ACHN (cell line): ENCODE results near the gene GET4.

Experiments used
- DNase-seq: peaks from one replicate; pipeline ENCODE4 v3.0.0-alpha.2; 2015
- in situ Hi-C: cut with HindIII; loops from 2 replicates; pipeline ENCODE4 v1.10.0; 2017; ENCODE audit warnings: low sequenced_read_pairs, low pct_ligation_motif_present, low pct_unique_long_range_greater_than_20kb

Gene GET4

DNA sequence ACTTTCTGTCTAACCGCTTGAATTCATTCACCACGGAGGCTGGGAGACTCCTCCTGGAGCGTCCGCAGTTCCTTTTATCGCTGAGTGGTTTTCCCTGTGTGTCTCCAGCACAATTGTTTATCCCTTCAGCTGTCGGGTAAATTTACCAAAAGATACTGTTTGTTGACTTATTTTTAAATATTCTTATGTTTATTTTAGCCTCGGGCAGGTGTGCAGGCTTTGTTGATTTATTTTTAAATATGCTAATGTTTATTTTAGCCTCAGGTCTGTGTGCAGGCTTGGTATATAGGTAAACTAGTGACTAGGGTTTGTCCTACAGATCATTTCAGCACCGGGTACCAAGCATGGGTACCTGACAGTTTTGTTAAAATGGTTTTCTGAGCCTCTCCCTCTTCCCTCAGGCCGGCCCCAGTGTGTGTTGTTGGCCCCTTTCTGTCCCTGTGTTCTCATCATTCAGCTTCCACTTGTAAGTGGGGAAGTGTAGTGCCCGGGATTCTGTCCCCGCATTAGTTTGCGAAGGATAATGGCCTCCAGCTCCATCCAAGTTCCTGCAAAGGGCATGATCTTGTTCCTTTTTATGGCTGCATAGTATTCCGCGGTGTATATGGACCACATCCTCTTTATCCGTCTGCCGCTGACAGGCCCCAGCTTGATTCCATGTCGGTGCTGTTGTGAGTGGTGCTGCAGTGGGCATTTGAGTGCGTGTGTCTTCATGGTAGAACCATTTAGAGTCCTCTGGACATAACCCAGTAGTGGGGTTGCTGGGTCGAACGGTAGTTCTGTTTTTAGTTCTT, 5.3 kb downstream of the GET4 start:
- in situ Hi-C loops, result no loop called here
- DNase-seq, result no peak

DNA sequence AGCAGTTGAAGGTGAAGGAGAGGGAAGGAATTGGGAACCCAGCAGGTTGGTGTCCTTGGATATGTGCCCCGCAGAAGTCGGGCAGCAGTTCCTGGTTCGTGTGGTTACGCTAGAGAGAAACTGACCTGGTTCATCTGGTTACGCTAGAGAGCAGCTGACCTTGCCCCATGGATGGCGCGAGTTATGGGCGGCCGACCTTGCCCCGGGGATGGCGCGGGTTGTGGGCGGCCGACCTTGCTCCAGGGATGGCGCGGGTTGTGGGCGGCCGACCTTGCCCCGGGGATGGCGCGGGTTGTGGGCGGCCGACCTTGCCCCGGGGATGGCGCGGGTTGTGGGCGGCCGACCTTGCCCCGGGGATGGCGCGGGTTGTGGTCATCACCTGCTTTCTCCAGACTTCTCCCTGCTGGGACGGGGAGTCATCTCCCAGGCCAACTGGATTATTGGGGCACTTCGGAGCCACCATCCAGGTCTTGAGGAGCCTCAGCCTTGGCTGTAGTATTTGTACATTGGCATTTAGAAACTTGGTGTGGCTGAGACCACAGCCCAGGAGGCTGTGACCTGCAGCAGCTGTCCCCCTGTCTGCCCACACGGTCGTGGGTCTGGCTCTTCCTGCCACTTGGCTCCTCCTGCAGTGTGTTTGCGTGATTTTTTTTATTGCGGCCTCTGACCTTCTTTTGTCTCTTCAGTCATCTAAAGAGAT, 6.1 kb downstream of the GET4 start:
- in situ Hi-C loops, result no loop called here
- no peak for DNase-seq

DNA sequence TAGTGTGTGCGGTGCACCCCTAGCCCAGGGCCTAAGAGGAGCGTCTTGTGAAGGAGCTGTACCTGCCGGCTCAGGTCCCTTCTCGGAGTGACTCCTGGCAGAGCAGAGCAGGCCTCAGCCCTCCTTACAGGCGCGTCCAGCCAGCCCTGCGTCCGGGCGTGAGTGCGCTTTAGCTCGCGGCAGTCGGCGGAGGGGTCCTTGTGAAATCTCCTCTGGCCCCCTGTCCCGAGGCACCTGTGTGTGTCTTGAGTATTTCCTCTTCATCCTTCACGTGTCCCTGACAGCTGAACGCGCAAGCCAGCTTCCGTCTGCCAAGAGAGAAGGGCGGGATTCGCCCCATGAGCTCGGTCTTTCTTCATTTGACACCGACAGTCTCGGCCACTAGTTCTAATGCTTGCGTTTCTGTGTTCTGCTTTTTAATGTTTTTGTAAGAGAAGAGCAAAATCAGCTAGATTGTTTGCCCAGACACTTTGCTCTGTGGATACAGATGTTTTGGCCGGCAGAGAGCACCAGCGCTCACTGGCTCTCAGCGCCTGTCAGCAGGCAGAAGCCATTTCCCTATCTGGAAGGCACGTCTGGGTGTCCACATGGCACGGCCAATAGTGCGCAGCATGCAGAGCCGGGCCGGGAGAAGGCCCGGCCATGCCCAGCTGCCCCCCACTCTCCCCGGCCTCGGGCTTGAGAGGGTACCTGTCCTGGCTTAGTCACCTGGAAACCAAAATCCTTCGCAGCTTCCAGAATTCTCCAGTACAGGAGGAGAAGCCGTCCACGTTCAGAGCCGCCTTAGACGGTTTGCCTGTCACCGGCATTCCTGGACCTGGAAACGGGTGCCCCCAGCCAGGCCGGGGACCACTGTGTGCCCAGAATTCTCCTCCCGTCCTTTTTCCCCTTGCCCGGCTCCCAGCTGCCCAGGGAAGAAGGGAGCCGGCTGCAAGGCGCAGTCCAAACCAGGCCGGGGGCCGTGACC, 7.0 kb downstream of the GET4 start:
- no peak for DNase-seq

DNA sequence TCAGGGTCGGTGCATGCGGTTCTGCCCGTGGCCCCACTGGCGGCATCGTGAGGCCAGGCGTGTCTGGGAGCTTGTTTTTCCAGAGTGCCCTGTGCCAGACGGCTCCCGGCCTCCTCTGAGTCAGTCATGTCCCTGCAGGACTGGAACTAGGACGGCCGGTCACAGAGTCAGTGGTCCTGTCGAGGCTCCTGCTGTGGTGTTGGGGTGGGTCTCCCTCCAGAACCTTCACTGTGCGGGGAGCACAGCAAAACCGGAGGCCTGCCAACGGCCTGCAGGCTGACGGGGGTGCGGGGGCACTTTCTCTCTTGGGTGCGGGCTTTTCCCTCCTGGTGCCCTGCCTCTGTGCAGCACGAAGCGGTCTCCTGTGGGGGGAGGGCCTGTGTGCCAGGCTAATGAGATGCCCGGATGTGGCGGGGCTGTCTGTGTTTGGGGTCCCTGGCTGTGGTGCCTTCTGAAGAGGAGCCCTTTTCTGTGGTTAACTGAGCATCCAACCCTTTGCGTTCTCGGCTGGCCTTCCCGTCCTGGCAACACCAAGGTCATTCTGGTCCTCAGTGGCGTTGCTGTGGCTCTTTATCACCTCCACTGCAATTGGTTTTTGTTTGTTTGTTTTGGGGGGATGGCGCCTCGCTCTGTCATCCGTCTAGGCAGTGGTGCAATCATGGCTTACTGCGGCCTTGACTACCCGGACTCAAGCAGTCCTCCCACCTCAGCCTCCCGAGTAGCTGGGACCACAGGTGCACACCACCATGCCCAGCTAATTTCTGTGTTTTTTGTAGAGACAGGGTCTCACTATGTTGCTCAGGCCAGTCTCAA, 8.0 kb downstream of the GET4 start:
- in situ Hi-C loops, result no loop called here
- no peak for DNase-seq

More for the DNA sequence above, 7.0 kb downstream of the GET4 start:
- in situ Hi-C loops, result no loop called here

DNA sequence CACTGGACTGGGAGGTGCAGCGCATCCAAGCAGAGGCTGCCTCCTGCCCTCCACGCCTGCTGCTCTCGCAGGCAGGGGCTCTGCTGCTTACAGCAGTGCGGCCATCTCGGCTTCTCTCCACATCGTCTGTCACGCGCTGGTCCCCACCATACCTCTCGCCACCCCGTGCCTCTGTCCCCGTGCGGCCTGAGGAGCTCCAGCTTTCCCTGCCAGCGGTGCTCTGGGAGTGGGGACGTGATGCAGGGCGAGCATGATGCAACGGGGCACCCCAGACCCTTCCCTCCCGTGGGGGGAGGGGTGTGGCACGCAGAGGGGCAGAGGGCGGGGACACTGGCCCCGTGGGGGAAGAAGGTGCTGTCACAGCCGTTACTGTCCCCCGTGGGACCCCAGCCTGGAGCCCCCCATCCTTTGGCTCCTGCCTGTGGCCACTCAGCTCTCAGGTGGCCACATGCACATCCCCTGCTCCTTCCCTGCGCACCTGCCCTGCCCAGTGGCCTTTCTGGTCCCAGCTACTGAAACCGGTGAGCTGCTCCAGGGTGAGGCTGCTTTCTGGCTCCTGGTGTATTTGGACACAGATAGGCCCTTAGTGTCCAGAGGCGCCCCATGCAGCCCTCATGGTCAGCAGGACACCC, 9.0 kb downstream of the GET4 start:
- DNase-seq, result no peak

DNA sequence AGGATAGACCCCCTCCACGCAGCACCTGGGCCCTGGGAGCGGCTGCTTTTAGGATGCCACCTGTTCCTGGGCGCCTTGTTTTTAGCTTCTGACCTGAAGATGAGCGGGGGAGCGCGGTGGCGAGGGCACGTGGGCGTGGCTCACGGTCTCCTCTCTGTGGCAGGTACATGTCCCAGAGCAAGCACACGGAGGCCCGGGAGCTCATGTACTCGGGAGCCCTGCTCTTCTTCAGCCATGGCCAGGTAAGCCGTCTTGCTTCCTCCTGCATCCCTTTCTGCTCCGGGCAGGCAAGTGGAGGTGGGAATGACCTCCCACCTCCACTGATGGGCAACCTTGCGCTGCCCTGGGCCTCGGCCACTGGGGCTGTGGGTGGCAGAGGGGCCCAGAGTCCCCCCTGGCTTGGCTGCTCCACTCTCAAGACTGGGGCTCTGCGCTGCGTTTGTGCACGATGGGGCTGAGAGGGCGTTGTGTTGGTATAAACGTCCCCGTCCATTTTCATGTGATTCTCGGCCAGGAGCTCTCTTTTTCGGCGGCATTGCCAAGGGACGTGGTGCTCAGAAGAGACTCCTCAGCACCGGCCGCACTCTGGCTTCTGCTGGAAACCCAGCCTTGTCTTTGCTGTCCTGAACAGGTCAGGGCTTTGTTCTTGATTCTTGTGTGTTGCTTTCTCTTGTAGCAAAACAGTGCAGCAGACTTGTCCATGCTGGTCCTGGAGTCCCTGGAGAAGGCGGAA, 9.7 kb downstream of the GET4 start:
- in situ Hi-C loops, result no loop called here
- DNase-seq, result no peak

More for the DNA sequence above, 9.0 kb downstream of the GET4 start:
- in situ Hi-C loops, result no loop called here

DNA sequence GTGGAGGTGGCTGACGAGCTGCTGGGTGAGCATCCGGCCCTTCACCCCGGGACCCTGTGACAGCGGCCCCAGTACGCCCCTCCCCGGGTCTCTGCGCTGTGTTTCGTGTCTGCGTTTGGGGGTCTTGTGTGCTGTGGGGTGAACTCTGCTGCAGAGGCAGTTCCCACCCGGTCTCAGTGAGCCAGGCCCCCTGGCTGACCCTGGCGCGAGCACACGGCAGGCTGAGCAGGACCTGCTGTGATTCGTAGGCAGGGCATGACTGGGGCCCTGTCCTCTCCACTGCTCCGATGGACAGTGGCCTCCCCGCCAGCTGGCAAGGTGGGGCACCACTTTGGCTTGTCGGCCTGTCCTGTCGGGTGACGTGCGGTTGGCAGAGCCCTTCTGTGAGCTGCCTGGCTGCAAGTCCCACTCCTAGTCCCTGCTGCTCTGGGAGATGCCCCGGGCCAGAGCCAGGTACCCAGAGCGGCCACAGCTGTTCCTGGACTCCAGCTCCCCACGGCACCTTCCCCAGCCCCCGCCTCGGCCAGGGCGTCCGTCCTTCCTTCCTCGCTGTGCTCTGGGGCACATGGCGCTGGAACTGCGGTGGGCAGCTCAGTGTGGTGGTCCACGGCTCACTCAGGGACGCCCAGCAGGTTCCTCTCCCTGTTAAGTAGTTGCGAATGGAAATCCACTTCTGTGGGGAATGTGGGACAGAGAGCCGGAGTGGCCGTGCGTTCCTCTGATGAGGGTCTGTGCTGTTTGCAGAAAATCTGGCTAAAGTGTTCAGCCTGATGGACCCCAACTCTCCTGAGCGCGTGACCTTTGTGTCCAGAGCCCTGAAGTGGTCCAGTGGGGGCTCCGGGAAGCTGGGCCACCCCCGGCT, 10.5 kb downstream of the GET4 start:
- no peak for DNase-seq
- in situ Hi-C loops, result no loop called here

DNA sequence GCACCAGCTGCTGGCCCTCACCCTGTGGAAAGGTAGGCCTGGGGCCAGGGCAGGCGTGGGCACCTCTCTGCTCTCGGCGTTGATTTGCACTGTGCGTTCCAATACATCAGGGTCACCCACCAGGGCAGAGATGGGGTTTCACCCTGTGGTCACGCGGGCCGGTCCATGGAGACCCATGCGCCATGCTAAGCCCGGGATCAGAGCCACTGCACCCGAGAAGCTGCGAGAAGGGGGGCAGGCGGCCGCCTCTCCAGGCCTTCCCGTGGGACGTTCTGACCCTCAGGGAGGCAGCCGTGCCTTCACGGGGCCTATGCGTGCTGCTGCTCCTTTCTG, 11.1 kb downstream of the GET4 start:
- in situ Hi-C loops, result no loop called here
- no peak for DNase-seq

DNA sequence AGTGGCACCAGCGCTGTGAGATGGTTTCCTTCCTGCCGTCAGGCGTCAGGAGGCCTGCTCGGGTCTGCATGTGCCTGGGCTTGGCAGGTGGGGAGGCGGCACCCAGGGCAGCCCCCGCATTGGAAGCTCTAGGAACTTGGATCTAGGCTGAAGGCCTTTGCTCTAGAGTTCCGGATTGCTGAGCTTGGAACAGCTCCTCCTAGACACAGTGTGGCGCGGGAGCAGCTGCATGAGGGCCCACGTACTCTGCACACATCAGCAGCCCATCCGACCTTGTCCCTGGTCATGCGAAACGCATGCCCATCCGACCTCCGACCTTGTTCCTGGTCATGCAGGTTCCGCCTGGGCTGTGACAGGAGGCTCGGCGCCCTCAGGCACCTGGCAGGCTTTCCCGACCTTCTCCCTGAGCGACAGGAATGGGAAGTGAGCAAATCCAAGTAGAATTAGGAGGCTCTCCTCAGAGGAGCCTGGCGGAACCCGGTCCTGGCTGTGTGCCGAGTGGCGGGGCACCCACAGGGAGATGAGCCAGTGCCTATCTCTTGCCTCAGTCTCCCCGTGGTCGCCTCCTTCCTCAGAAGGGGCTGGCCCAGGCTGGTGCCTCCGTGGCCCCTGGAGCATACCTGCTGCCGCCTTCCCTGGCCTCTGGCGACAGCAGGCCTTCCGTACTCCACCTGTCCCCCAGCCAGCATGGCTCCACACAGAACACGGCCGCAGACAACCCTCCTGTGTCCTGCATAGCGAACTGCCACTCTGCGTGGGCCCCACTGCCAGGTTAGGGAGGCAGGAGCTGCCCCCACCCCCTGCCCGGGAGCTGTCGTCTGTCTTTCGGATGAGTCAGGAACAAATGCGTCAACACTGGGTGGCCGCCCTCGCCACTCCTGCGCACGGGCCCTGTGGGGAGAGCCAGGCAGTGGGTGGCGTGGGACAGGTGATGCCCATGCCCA, 12.0 kb downstream of the GET4 start:
- DNase-seq, result no peak
- in situ Hi-C loops, result no loop called here

DNA sequence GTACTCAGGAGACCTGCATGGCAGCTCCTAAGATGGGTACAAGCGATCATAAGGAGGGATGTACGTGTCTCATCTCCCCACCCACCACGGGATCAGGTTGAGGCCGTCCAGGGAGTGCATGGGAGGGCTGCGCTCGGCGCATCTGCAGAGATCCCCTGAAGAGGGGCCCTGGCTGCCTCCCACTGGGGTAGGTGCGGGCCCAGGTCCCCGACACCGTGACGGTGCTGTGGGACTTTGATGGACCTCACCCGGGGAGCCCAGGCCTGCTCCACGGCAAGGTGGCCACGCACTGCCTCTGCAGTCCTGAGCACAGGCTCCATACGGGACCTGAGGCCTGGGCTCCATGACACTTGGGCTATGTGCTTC, 12.7 kb downstream of the GET4 start:
- no peak for DNase-seq
- in situ Hi-C loops, result no loop called here

DNA sequence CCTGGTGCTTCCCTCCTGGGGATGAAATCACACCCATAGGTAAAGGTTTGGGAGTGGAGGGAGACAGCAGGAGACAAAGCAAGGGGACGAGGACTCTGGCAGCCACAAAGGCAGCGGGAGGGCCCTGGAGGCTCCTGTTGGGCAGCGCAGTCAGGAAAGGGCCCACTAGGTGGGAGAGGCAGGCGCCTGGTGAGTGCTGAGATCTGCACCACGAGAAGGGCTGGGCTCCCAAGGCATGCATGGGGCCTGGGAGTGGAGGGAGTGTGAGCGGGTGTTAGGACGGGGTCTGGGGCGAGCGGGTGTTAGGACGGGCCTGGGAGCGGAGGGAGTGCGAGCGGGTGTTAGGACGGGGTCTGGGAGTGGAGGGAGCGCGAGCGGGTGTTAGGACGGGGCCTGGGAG, 13.0 kb downstream of the GET4 start:
- in situ Hi-C loops, result no loop called here
- no peak for DNase-seq

DNA sequence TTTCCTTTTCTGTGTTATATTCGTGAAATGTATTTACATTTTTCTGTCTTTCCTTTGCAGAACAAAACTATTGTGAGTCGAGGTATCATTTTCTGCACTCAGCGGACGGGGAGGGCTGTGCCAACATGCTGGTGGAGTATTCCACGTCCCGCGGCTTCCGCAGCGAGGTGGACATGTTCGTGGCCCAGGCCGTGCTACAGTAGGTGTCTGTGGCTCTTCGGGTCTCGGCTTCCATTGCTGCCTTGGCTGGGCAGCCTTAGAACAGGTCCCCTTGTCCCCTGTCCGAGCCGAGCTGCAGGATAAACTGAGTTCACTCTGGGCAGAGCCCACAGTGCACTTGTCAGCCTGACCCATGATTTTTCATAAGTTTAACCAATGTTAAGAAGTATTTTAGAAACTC, 14.5 kb downstream of the GET4 start:
- no peak for DNase-seq
- in situ Hi-C loops, result no loop called here

DNA sequence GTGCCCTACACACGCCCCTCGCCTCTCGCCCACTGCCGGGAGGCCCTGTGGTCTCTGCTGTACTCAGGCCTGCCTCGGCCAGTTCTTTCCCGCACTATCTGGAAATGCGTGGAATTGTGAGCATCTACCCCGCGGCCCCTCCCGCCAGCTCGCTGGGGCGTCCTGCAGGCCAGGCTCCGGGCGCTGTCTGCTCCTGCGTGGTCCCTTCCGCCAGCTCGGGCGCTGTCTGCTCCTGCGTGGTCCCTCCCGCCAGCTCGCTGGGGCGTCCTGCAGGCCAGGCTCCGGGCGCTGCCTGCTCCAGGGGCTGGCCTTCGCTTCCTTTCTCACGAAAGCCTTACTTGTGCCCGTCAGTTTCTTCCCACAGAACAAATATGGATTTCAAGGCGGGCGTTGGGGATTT, 14.9 kb downstream of the GET4 start:
- in situ Hi-C loops, result no loop called here
- no peak for DNase-seq

DNA sequence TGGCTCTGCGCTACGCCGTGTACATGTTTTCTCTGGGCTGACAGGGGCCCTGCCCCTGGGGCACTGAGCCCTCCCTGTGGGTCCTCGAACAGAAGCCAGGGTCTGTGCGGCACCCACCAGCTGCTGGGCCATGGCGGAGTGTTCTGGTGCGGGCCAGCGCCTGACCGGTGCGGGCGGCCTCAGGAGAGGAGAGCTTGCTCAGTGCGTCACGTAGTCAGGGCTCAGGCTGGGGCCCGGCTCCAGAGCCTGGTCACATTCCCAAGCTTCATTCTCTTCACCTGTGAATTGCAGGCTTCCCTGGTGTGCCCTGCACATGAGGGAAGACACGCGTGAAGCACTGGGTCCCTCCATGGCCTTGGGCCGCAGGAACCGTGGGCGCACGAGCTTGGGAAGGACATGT, 15.5 kb downstream of the GET4 start:
- no peak for DNase-seq
- in situ Hi-C loops, result no loop called here

DNA sequence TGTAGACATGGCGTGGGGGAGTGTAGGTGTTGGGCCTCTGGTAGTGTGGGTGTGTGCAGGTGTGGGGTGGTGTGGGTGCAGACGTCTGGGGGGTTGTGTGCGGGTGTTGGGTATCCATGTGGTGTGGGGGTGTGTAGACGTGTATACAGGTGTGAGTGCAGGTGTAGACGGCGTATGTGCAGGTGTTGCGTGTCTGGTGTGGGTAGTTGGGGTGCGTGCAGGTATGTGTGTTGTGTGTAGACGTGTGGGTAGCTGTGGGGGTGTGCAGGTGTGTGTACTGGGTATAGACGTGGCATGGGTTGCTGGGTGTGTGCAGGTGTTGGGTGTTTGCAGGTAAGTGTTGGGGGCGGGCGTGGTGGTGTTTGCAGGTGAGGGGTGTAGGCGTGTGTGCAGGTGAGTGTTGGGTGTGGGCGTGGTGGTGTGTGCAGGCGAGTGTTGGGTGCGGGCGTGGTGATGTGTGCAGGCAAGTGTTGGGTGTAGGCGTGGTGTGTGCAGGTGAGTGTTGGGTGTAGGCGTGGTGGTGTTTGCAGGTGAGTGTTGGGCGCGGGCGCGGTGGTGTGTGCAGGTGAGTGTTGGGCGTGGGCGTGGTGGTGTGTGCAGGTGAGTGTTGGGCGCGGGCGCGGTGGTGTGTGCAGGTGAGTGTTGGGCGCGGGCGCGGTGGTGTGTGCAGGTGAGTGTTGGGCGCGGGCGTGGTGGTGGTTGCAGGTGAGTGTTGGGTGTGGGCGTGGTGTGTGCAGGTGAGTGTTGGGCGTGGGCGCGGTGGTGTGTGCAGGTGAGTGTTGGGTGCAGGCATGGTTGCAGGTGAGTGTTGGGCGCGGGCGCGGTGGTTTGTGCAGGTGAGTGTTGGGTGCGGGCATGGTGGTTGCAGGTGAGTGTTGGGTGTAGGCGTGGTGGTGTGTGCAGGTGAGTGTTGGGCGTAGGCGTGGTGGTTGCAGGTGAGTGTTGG, 16.6 kb downstream of the GET4 start:
- in situ Hi-C loops, result no loop called here
- no peak for DNase-seq
